SK-N-MC (cell line): ENCODE data around the gene SHB.

ENCODE experiments used
- EZH2 ChIP-seq: fragments of 200-600 bp; sonication (generic); IDR thresholded peaks from one replicate; pipeline ENCODE4 v1.6.1; 2017; ENCODE audit warnings: antibody characterized with exemption
- POLR2AphosphoS5 ChIP-seq: IDR thresholded peaks from 2 replicates; pipeline ENCODE4 v1.6.1; 2012; ENCODE audit warnings: mild to moderate bottlenecking, low read depth, low read length, borderline replicate concordance

DNA sequence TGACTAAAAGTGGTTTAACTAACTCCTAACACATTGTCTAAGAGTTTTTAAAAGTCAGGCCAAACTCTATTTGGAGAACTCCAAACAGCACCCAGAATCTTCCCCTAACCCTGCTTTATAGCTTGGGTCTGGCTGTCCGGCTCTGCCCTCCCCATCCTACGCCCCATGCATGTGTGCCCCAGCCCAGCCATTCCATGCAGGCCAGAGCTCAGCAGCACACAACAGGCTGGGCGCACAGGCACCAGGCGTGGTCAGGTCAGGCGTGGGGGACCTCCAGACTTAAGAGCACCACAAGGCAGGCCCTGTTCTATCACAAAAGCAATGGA, 31.1 kb downstream of the SHB start:
- TF ChIP-seq EZH2: no peak
- TF ChIP-seq POLR2AphosphoS5: no peak
